Measurements from ENCODE around the gene AMBRA1. TPM values are rescaled to one million over a fixed set of nuclear protein-coding genes. Genes with fewer than 3 reads are reported as not detected.

AMBRA1 gene
- total and polyA plus RNA-seq, 2 of the 8 experiments (the other 6 are each of a cell fraction or from before 2014, with no cell fraction given): 14.2 to 37.4 TPM

- no peak overlapping the region for H3K14ac ChIP-seq (ENCODE audit: insufficient read length)
- H4K91ac ChIP-seq (replicated peaks; ENCODE audit: insufficient read length, low read length): no peak overlapping the region
- no peak overlapping the region for H3K4ac ChIP-seq (replicated peaks; ENCODE audit: insufficient read length, low read depth, low read length)
- H4K20me1 ChIP-seq (replicated peaks in 1 of 2; ENCODE audit: control insufficient read depth in 1 of 2, insufficient read depth in 2 of 2, low read length in 2 of 2): peaks cover 1 to 3% of the 10 kb centered on the region in 2 experiments
- H3K18ac ChIP-seq (ENCODE audit: extremely low read depth, low read length): no peak overlapping the region
- POLR2A ChIA-PET (ENCODE audit: partially characterized antibody): interaction anchor here (1.4 kb wide), 1 partner anchor 19 kb away, joined by 5 read pairs; the partner anchor contains the start of gene AMBRA1
- no peak overlapping the region for H3K56ac ChIP-seq (replicated peaks; ENCODE audit: insufficient read length, low read depth, low read length)
- no peak for FAIRE-seq
- H3K4me2 ChIP-seq (ENCODE audit: insufficient read depth in 1 of 2, low read depth in 2 of 2, low read length in 2 of 2): no peak overlapping the region
- no peaks in the 10 kb centered on the region for H3K36me3 ChIP-seq (ENCODE audit: control insufficient read depth in 2 of 4, insufficient read depth in 4 of 4, low read length in 3 of 4)
- H3K9me3 ChIP-seq (ENCODE audit: insufficient read depth in 2 of 2, low read depth in 1 of 2, low read length in 1 of 2): no peaks in the 10 kb centered on the region
- no peaks in the 10 kb centered on the region for H3K79me1 ChIP-seq (ENCODE audit: low read depth, low read length)
- H3K9ac ChIP-seq (replicated peaks in 1 of 4; ENCODE audit: extremely low read depth in 1 of 4, low read depth in 3 of 4, low read length in 3 of 4): no peak overlapping the region
- no peak overlapping the region for H4K8ac ChIP-seq (ENCODE audit: extremely low read depth, insufficient read depth, low read length)
- peaks cover 0 to 70% of the 10 kb centered on the region in 2 experiments; a peak in 2 of 4 replicates for H3K79me2 ChIP-seq (ENCODE audit: control insufficient read depth in 1 of 2, insufficient read depth in 2 of 2, low read length in 2 of 2)
- H2BK12ac ChIP-seq (ENCODE audit: low read depth, low read length): no peak overlapping the region
- no peak overlapping the region for H4K5ac ChIP-seq (ENCODE audit: insufficient read length, low read depth, low read length)
- no peak overlapping the region for H2BK15ac ChIP-seq (ENCODE audit: low read length)
- no peak overlapping the region for H2AFZ ChIP-seq (ENCODE audit: low read length)
- H2BK20ac ChIP-seq (ENCODE audit: low read length): no peak overlapping the region
- no peak overlapping the region for H2BK120ac ChIP-seq (replicated peaks; ENCODE audit: low read depth, low read length)
- H3K23ac ChIP-seq (ENCODE audit: insufficient read length): no peak overlapping the region
- no peak overlapping the region for H3K27ac ChIP-seq (ENCODE audit: low read depth, low read length)
- no peaks in the 10 kb centered on the region for H3K27me3 ChIP-seq (replicated peaks in 1 of 4; ENCODE audit: control insufficient read depth in 3 of 4, extremely low read depth in 1 of 4, insufficient read depth in 3 of 4, low read length in 3 of 4)
- no peaks in the 10 kb centered on the region for H3K4me1 ChIP-seq (replicated peaks in 1 of 4; ENCODE audit: control insufficient read depth in 3 of 4, insufficient read depth in 4 of 4, low read length in 3 of 4)
- no peak overlapping the region for H2AK5ac ChIP-seq (ENCODE audit: low read depth, low read length)
- 74% methylated on average over 1 of the region's 1 CpG; no CpG with 5 or more reads in 1 of the 2 experiments for WGBS, 2 experiments (ENCODE audit: extremely low coverage in 1 of 2, insufficient coverage in 1 of 2, insufficient read length in 1 of 2, insufficient replicate concordance in 2 of 2, low coverage in 1 of 2, low lambda C conversion rate in 2 of 2, missing lambda C conversion rate in 1 of 2)
- DNase-seq (ENCODE audit: low read depth in 1 of 2, low spot score in 2 of 2): no peak
- TF ChIP-seq SIRT6 (IDR thresholded peaks at IDR 0.05; ENCODE audit: low read length) (no peak), CBX8 (IDR thresholded peaks at IDR 0.05; ENCODE audit: borderline replicate concordance, low read depth, low read length) (no peak), TAF7 (optimal IDR thresholded peaks at IDR 0.05; ENCODE audit: borderline replicate concordance, low read depth, low read length) (no peak), CTBP2 (IDR thresholded peaks at IDR 0.05; ENCODE audit: borderline replicate concordance, insufficient read depth, insufficient read length, low read length) (no peak)
- H3K23me2 ChIP-seq (ENCODE audit: low read depth, low read length): no peaks in the 10 kb centered on the region
- no peak overlapping the region for H2BK5ac ChIP-seq (ENCODE audit: low read depth, low read length)
- CTCF ChIA-PET (ENCODE audit: partially characterized antibody): interaction anchor here (1.4 kb wide), 1 partner anchor 21 kb away, joined by 3 read pairs; no protein-coding TSS in a partner anchor
- no peak overlapping the region for H3K4me3 ChIP-seq (ENCODE audit: extremely low read depth in 1 of 4, insufficient read depth in 2 of 4, low read depth in 3 of 4, low read length in 4 of 4)
These were observed 19.2 kb downstream of the AMBRA1 start for GRCh38 chr11:46574656-46575055.

All from H1 (cell line).